HG03097 (cell line): Measurements from ENCODE around the gene WASF1.

ENCODE experiments used
- ATAC-seq: cut with Tn5 transposase; IDR thresholded peaks from one replicate; pipeline ENCODE4 v1.9.1; 2021; ENCODE audit not compliant: unreplicated experiment, low FRiP score

Gene WASF1

GRCh38 chr6:110179406-110180227 is at the start of gene WASF1:
TSS of gene WASF1 (minus strand) at chr6:110179670. CDS start at chr6:110127601, 52,069 bp downstream.
- peak; percentile 81 for ATAC-seq

- no peak for ATAC-seq
Measured at GRCh38 chr6:110226261-110226660, 46.8 kb upstream of the WASF1 start.

GRCh38 chr6:110221738-110222137 is 42.3 kb upstream of the WASF1 start:
- ATAC-seq, result no peak

- ATAC-seq, result no peak
Measured at GRCh38 chr6:110217266-110217665, 37.8 kb upstream of the WASF1 start.

GRCh38 chr6:110216140-110216539 is 36.7 kb upstream of the WASF1 start:
- ATAC-seq, result no peak

GRCh38 chr6:110214338-110214737 is 34.9 kb upstream of the WASF1 start:
- no peak for ATAC-seq

- ATAC-seq, result no peak
Measured at GRCh38 chr6:110211753-110212152, 32.3 kb upstream of the WASF1 start.

- no peak for ATAC-seq
Measured at GRCh38 chr6:110207652-110208051, 28.2 kb upstream of the WASF1 start.

- no peak for ATAC-seq
Measured at GRCh38 chr6:110201151-110201884, 21.8 kb upstream of the WASF1 start.

- ATAC-seq, result no peak
Measured at GRCh38 chr6:110198561-110198960, 19.1 kb upstream of the WASF1 start.

- ATAC-seq, result no peak
Measured at GRCh38 chr6:110196874-110197273, 17.4 kb upstream of the WASF1 start.

GRCh38 chr6:110195639-110196038 is 16.2 kb upstream of the WASF1 start:
- no peak for ATAC-seq

GRCh38 chr6:110191477-110191876 is 12.0 kb upstream of the WASF1 start:
- no peak for ATAC-seq

- ATAC-seq, result no peak
Measured at GRCh38 chr6:110190726-110191125, 11.3 kb upstream of the WASF1 start.

GRCh38 chr6:110188791-110189190 is 9.3 kb upstream of the WASF1 start:
- no peak for ATAC-seq

GRCh38 chr6:110185879-110186278 is 6.4 kb upstream of the WASF1 start:
- peak; percentile 46 for ATAC-seq

- no peak for ATAC-seq
Measured at GRCh38 chr6:110183292-110183885, 3.9 kb upstream of the WASF1 start.

GRCh38 chr6:110181131-110182030 is 1.9 kb upstream of the WASF1 start:
- ATAC-seq, result no peak

- ATAC-seq, result peak; percentile 40
Measured at GRCh38 chr6:110180228-110181008, 948 bp upstream of the WASF1 start, which contains the start of gene CDC40. TSS of gene CDC40 (plus strand) at chr6:110180427. CDS start at chr6:110180445, 18 bp downstream.
